ENCODE results near the gene ITSN2. TPM values are rescaled to one million over a fixed set of nuclear protein-coding genes. Genes with fewer than 3 reads are reported as not detected.

ITSN2 gene
- total RNA-seq, 2 donors from 2014 or later = 12.6 to 16.8 TPM

GRCh38 chr2:24404491-24404921 lies 44.2 kb upstream of the ITSN2 start:
- peaks cover 9% of the 10 kb centered on the region for H3K27me3 Mint-ChIP-seq (ENCODE audit: insufficient read depth)
- no peak overlapping the region for H3K9ac ChIP-seq (ENCODE audit: extremely low read depth, low read length, poor library complexity, severe bottlenecking)
- no peak for DNase-seq
- H3K4me1 Mint-ChIP-seq = peaks cover 9% of the 10 kb centered on the region
- H3K4me3 ChIP-seq (ENCODE audit: low read length) = no peak overlapping the region
- 85 to 97% methylated on average over 3 to 7 of the region's 7 CpGs for WGBS, 2 experiments (ENCODE audit: insufficient coverage in 1 of 2, insufficient read length in 1 of 2)
- H3K36me3 Mint-ChIP-seq (ENCODE audit: low read depth) = no peaks in the 10 kb centered on the region
- H3K4me1 ChIP-seq (ENCODE audit: control insufficient read depth, insufficient read depth, low read length) = no peaks in the 10 kb centered on the region
- H3K27ac Mint-ChIP-seq = no peak overlapping the region
- peaks cover 9% of the 10 kb centered on the region for H3K9me3 Mint-ChIP-seq
- no peaks in the 10 kb centered on the region for H3K36me3 ChIP-seq (ENCODE audit: control insufficient read depth, insufficient read depth, low read length)
- H3K27ac ChIP-seq (ENCODE audit: low read depth, low read length) = no peak overlapping the region
- no peak for TF ChIP-seq CTCF (conservative IDR thresholded peaks at IDR 0.05)
- no peaks in the 10 kb centered on the region for H3K27me3 ChIP-seq (ENCODE audit: control insufficient read depth, insufficient read depth, low read length, poor library complexity, severe bottlenecking)
- H3K9me3 ChIP-seq (ENCODE audit: control insufficient read depth, low read length) = no peaks in the 10 kb centered on the region
- H3K4me3 Mint-ChIP-seq = no peak overlapping the region

DNA sequence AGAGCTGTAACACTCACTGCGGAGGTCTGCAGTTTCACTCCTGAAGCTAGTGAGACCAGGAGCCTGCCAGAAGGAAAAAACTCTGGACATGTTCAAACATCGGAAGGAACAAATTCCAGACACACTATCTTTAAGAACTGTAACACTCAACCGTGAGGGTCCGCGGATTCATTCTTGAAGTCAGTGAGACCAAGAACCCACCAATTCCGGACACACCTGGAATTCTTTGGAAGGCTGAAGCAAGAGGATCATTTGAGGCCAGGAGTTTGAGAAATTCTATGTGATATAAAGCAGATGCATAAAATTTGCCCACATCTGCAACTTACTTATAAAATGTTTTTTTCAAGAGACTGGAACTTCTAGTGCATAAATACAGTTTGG lies 43.5 kb upstream of the ITSN2 start:
- no peaks in the 10 kb centered on the region for H3K4me1 ChIP-seq (ENCODE audit: control insufficient read depth, insufficient read depth, low read length)
- Mint-ChIP-seq H3K4me1 (peaks cover 9% of the 10 kb centered on the region), H3K9me3 (peaks cover 9% of the 10 kb centered on the region), H3K27ac (no peak overlapping the region), H3K36me3 (ENCODE audit: low read depth) (no peaks in the 10 kb centered on the region), H3K4me3 (no peak overlapping the region), H3K27me3 (ENCODE audit: insufficient read depth) (peaks cover 9% of the 10 kb centered on the region)
- WGBS, 2 experiments (ENCODE audit: insufficient coverage in 1 of 2, insufficient read length in 1 of 2) = 91 to 94% methylated on average over 6 of the region's 6 CpGs
- H3K4me3 ChIP-seq (ENCODE audit: low read length) = no peak overlapping the region
- no peak for TF ChIP-seq CTCF (conservative IDR thresholded peaks at IDR 0.05)
- no peaks in the 10 kb centered on the region for H3K9me3 ChIP-seq (ENCODE audit: control insufficient read depth, low read length)
- H3K27ac ChIP-seq (ENCODE audit: low read depth, low read length) = no peak overlapping the region
- H3K27me3 ChIP-seq (ENCODE audit: control insufficient read depth, insufficient read depth, low read length, poor library complexity, severe bottlenecking) = no peaks in the 10 kb centered on the region
- DNase-seq = no peak
- H3K9ac ChIP-seq (ENCODE audit: extremely low read depth, low read length, poor library complexity, severe bottlenecking) = no peak overlapping the region
- no peaks in the 10 kb centered on the region for H3K36me3 ChIP-seq (ENCODE audit: control insufficient read depth, insufficient read depth, low read length)

- 96 to 97% methylated on average over 3 to 13 of the region's 22 CpGs for WGBS, 2 experiments (ENCODE audit: insufficient coverage in 1 of 2, insufficient read length in 1 of 2)
- peaks cover 9% of the 10 kb centered on the region for H3K4me1 Mint-ChIP-seq
- peaks cover 9% of the 10 kb centered on the region for H3K27me3 Mint-ChIP-seq (ENCODE audit: insufficient read depth)
- Histone ChIP-seq H3K27ac (ENCODE audit: low read depth, low read length) (no peak overlapping the region), H3K4me3 (ENCODE audit: low read length) (no peak overlapping the region), H3K4me1 (ENCODE audit: control insufficient read depth, insufficient read depth, low read length) (no peaks in the 10 kb centered on the region), H3K36me3 (ENCODE audit: control insufficient read depth, insufficient read depth, low read length) (no peaks in the 10 kb centered on the region), H3K27me3 (ENCODE audit: control insufficient read depth, insufficient read depth, low read length, poor library complexity, severe bottlenecking) (no peaks in the 10 kb centered on the region), H3K9me3 (ENCODE audit: control insufficient read depth, low read length) (no peaks in the 10 kb centered on the region), H3K9ac (ENCODE audit: extremely low read depth, low read length, poor library complexity, severe bottlenecking) (no peak overlapping the region)
- no peak for TF ChIP-seq CTCF (conservative IDR thresholded peaks at IDR 0.05)
- no peak overlapping the region for H3K27ac Mint-ChIP-seq
- H3K9me3 Mint-ChIP-seq = peaks cover 9% of the 10 kb centered on the region
- no peaks in the 10 kb centered on the region for H3K36me3 Mint-ChIP-seq (ENCODE audit: low read depth)
- DNase-seq = no peak
- H3K4me3 Mint-ChIP-seq = no peak overlapping the region
Observed at GRCh38 chr2:24403168-24403831, 43.0 kb upstream of the ITSN2 start.

All from endodermal cell (in vitro differentiated cells).